GM19438 (cell line): Measurements from ENCODE around the gene POLA1.
"Not testable (repeated sequence)": the region's sequence is repeated elsewhere in the genome, so short reads cannot be mapped to it uniquely, and the experiment has no call there.

Experiments
- ATAC-seq: cut with Tn5 transposase; IDR thresholded peaks from one replicate; pipeline ENCODE4 v1.9.1; 2021; ENCODE audit warnings: low read depth; ENCODE audit not compliant: unreplicated experiment

POLA1 gene

GRCh38 chrX:24862343-24862742 is 168.6 kb downstream of the POLA1 start:
- no peak for ATAC-seq

- not testable (repeated sequence) for ATAC-seq
Measured at GRCh38 chrX:24863779-24864178, 170.1 kb downstream of the POLA1 start.

DNA sequence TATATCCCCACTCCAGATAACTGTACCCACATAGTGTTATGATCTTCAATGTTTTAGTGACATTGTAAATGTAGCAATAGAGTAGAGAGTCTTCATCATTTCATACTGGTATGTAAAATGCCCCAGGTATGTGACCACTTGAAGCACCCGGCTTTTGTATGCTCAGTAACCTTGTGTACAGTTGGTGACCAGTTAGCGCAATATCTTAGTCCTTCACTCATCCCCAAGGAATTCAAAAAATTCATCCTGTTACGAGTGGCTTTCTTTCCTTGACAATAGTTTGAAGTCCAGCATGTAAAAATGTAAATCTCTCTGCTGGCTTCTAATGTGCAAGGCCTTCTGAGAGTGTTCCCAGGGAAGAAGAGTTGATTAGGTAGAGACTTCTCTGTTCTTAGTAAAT is 176.4 kb downstream of the POLA1 start:
- ATAC-seq: no peak

DNA sequence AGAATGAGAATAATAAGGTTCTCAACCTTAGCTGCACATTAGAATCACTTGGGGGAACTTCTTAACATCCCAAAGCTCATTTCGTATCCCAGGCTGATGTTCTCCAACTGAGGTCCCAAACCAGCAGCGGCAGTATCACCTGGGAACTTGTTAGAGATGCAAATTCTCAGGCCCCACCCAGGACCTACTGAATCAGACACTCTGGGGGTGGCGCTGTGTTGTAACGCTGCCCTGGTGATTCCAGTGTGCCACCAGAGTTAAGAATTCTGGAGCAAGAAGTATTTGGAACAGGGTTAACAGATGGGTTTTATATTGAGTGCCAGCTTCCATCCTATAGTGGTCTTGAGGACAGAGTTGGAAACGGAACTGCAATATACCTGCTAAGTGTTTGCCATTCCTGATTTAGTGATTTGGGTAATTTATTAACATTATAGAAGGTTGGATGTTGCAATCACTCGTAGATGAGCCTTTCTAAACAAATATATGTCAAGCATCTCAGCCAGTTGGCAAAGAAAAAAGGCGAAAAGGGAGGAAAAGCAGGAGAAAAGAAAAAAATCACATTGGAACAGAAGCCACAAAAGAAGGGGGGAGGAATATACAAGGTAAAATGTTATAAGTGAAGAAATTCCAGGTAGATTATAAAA is 181.0 kb downstream of the POLA1 start:
- ATAC-seq: no peak

DNA sequence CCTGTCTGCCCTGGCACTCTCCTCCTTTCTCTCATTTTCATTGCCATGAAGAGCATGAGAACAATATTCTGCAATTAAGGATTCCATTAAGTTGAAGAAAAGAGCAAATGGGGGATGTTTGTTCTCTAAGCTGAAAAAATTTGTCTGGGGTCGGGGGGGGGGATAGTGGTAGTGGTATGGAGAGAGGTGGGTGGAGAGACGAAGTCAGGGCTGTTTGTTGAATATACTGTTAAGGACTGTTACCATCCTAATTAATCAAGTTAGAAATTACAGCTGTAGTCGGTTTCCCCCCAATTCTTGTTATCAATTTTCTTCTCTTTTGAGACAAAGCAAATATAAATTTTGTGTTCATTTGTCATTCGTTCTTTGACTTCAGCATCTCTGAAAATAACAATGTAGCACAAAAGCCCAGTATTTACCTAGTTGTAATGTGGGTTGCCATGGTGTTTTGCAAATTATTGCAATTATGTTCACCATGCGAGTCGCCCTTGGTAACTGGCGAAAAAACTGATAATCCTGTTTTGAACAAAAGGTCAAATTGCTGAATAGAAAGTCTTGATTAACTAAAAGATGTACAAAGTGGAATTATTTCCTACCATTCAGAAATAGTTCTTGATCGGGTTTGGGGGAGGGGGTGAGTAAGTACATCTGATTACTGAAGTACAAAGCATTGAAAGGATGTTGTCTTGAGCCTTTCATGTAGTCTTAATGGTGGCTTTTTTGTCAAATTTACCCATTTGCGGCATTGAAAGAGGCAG is 183.0 kb downstream of the POLA1 start:
- ATAC-seq: no peak

GRCh38 chrX:24877288-24877664 is 183.6 kb downstream of the POLA1 start:
- no peak for ATAC-seq

- peak; percentile 69 for ATAC-seq
Measured at GRCh38 chrX:24877854-24878650, 184.3 kb downstream of the POLA1 start.

DNA sequence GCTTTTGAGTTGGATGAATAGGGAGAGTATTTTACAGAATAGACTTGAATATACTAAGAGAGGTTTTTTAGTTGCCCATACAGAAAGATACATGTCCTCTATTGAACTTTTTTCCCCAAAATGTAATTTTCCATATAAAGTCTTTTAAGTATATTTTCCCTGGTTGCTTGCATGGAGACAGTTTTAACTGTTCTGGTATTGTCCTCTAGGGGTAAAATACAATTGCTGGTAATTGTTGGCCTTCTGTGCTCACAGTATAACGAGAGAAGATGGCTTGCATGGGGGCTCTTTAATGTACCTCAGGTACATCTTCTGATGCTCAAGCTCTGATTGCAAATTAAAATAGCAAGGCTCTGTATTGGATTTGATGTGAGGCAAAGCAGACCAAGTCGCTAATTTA is 186.0 kb downstream of the POLA1 start:
- no peak for ATAC-seq

- no peak for ATAC-seq
Measured at GRCh38 chrX:24886916-24887315, 193.2 kb downstream of the POLA1 start.

GRCh38 chrX:24890677-24891076 is 197.0 kb downstream of the POLA1 start:
- no peak for ATAC-seq

GRCh38 chrX:24899391-24899790 is 205.7 kb downstream of the POLA1 start:
- no peak for ATAC-seq

GRCh38 chrX:24900234-24900633 is 206.5 kb downstream of the POLA1 start:
- ATAC-seq: no peak

DNA sequence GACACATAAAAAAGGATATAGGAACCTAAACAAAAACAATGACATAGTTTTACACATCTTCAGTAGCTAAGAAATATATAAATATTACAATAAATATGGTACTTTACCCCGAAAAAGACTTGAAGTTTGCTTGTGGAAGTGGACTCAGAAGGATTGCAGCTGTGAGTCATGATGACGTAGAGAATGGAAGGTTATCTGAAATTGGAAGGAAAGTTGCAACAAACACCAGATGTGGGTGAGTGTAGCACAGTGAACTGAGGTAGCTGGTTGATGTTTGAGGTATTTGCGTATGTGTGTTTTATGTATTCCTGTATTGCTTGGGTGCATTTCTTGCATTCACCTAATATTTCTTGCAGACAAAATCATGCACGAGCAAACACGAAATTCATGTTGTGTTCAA is 209.1 kb downstream of the POLA1 start:
- ATAC-seq: no peak

DNA sequence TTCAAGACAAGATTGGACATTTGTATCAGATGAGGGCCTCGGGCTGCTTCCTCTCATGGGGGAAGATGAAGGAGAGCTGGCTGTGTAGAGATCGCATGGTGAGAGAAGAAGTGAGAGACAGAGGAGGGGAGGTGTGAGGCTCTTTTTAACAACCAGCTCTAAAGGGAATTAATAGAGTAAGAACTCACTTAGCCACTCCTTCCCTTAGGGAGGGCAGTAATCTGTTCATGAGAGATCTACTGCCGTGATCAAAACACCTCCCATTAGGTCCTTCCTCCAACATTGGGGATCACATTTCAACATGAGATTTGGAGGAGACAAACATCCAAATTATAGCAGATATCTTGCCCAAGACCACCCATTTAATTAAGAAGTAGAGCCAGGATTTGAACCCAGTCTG is 225.0 kb downstream of the POLA1 start:
- ATAC-seq: no peak

DNA sequence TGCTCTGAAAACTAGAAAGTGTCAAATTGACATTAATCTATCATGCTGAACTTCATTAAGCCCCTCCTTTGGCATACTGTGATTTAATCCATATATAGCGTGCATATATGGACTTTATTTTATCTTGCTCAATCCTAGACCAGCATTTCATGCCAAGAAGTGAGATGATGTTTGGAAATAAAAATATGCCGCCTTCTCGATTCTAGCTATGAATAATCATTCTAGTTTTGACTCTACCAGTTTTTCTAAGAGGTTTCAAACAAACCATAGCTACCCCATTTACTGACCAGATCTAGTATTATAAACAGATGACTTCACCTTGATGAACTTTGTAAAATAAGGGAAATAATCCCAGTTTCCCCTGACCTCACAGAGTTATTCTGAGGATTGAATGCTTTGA is 227.1 kb downstream of the POLA1 start:
- ATAC-seq: no peak

GRCh38 chrX:24925430-24925829 is 231.7 kb downstream of the POLA1 start:
- no peak for ATAC-seq

DNA sequence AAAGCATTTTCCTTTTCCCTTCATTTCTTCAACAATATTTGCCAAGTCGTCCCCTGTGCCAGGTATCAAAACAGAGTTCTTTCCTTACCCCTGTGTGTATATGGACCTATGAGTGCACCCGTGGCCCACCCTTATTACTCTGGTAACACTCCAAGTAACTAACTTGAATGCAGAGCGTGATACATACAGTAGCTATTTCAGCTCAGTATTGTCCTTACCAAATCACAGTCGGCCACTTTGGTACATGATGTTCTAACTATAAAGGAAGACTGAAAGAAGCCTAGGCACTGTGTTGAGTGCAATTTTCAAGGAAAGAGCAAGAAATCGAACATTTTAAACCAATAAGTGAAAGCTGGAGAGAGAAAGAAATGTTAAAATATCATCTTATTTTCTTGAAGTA is 233.7 kb downstream of the POLA1 start:
- ATAC-seq: no peak

GRCh38 chrX:24928114-24928513 is 234.4 kb downstream of the POLA1 start:
- ATAC-seq: no peak

GRCh38 chrX:24934279-24934678 is 240.6 kb downstream of the POLA1 start:
- ATAC-seq: no peak

GRCh38 chrX:24945009-24945408 is 251.3 kb downstream of the POLA1 start:
- ATAC-seq: no peak

- no peak for ATAC-seq
Measured at GRCh38 chrX:24946369-24946768, 252.7 kb downstream of the POLA1 start.

DNA sequence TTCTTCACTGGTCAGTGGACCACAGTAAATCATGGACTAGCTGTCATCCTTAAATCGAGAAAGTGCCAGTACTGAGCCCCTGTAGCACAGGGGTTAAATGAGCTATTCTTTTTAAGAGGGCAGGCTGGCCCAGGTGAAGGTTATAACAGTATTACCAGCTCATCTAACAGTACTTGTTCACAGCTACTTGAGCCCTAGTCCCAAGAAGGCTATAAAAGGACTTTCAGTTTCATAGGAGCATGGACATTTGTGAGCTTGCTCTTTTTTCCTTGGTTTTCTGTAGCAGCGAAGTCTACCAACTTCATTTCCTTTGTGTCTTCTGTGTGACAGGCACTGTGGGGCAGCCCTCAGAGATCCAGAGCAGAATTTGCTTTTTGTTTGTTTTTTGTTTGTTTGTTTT is 261.0 kb downstream of the POLA1 start:
- no peak for ATAC-seq
